Ishikawa (cell line): Measurements from ENCODE around the gene PRICKLE4.

Experiments
- REST ChIP-seq: IDR thresholded peaks from 2 replicates; pipeline ENCODE4 v1.6.1; 2012; ENCODE audit warnings: low read depth, mild to moderate bottlenecking
- TAF1 ChIP-seq: IDR thresholded peaks from 2 replicates; pipeline ENCODE4 v1.6.1; 2012; ENCODE audit warnings: low read depth, mild to moderate bottlenecking
- TF ChIP-seq, protein P1 (sequence below): IDR thresholded peaks from 2 replicates; pipeline ENCODE4 v1.6.1; 2012

DNA sequence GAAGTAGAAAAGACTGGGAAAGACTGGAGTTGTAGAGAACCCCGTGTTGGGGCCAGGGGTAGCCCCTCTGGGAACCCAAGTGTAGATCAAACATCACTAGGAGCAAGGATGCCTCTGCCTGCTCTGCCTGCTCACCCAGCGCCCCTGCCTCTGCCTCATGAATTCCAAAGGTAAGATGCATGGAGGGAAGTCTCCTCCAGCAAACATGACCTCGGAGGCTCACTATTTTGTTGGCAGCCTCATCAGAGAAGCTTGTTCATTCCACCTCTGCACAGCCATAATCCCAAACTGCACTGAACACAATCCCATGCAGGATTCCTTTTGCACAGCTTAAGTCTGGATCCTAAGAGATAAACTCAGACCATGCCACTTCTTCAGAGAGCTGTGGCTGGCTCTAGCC, 5.7 kb upstream of the PRICKLE4 start:
- TF ChIP-seq REST: no peak
- TF ChIP-seq TAF1: no peak
- TF ChIP-seq, protein P1, sequence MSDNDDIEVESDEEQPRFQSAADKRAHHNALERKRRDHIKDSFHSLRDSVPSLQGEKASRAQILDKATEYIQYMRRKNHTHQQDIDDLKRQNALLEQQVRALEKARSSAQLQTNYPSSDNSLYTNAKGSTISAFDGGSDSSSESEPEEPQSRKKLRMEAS: no peak
